Measurements from ENCODE around the gene ST8SIA1. TPM values are rescaled to one million over a fixed set of nuclear protein-coding genes. Genes with fewer than 3 reads are reported as not detected.
"Not testable (repeated sequence)": the region's sequence is repeated elsewhere in the genome, so short reads cannot be mapped to it uniquely, and the experiment has no call there.

Gene ST8SIA1
- 10 to 100 TPM in 3 of 4 donors, 1 to 10 TPM in 1; 9.4 to 19.9 (median 14.3) TPM for total RNA-seq

DNA sequence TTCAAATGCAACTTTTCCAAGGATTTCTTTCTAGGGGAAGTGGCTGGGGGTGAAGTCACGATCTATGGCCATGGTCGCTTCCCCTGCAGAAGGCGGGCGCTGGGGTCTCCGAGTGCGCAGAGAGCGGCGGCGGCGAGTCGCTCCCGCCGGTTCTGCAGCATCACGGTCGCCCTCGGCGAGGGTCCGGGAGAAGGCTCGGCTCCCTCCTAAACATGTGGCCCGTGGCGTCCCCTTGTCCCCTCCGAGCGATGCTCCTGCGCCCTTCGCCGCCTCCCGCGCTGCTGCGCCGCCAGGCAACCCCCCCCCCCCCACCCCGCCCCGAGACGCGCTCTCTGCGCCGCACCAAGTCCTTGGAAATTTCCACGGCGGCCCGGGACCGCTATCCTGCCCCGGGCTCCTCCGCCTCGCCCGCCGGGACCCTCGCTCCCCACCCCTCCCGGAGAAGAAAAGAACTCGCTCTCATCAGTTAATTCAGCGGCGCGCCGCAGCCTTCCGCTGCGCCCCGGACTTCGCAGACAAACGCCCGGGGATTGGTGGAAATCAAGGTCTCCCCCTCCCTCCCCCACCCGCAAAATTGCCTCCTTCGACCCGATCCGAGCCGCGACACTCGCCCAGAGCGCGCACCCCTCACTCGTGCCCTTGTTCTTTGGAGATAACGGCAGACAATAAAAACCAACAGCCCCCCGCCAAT lies at the start of gene ST8SIA1:
ST8SIA1 (minus strand) TSS at position 298 of the 691 bp plus-strand sequence. CDS start 475 bp downstream, outside the sequence.
- no CpG with 5 or more reads among the region's 70 CpGs for WGBS, 2 donors (ENCODE audit: low coverage in 1 of 2)
- Histone ChIP-seq H3K36me3 (no peaks in the 10 kb centered on the region), H3K4me3 (peak within 1 kb of the TSS; percentile 54 to 81), H3K27ac (peak within 1 kb of the TSS; percentile 37 to 84 (median 82)), H3K9me3 (no peaks in the 10 kb centered on the region), H3K27me3 (no peaks in the 10 kb centered on the region), H3K4me1 (peaks cover 0 to 54% (median 4%) of the 10 kb centered on the region in 3 donors)
- peak; percentile 57 for ATAC-seq
- peak in 1 of 2 donors; percentile 2 for TF ChIP-seq POLR2A (IDR thresholded peaks at IDR 0.05)
- TF ChIP-seq CTCF (IDR thresholded peaks at IDR 0.05), result no peak
- no peak for TF ChIP-seq POLR2AphosphoS5 (IDR thresholded peaks at IDR 0.05)
- TF ChIP-seq EP300 (IDR thresholded peaks at IDR 0.05), result no peak

DNA sequence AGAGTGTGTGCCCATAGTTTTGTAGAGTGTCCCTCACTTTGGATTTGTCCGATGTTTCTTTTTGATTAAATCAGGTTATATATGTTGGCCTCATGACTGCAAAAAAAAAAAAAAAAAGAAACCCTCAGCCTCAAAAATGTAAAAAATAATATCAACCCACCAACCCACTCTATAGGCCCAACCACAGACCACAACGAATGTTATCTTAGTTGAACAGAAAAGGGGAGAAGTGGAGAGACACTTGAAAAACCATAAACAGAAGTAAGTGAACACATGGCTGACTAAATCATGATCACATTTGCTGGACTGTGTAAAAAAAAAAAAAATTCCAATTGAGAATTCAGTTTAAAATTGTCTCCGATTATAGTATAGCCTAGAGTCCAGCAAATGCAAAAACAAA lies 45.5 kb upstream of the ST8SIA1 start:
- Histone ChIP-seq H3K27me3 (no peaks in the 10 kb centered on the region), H3K4me1 (peaks cover 0 to 18% (median 2%) of the 10 kb centered on the region in 3 donors), H3K9me3 (no peaks in the 10 kb centered on the region), H3K27ac (no peak overlapping the region), H3K4me3 (no peak overlapping the region), H3K36me3 (no peaks in the 10 kb centered on the region)
- WGBS, 2 donors (ENCODE audit: low coverage in 1 of 2), result 83 to 92% methylated on average over 2 to 3 of the region's 3 CpGs
- TF ChIP-seq EP300 (IDR thresholded peaks at IDR 0.05), result no peak
- no peak for ATAC-seq

- no peaks in the 10 kb centered on the region for H3K27me3 ChIP-seq
- ATAC-seq, result no peak
These were observed 43.4 kb upstream of the ST8SIA1 start for GRCh38 chr12:22377731-22378496.

GRCh38 chr12:22376596-22377150 lies 42.2 kb upstream of the ST8SIA1 start:
- H3K27me3 ChIP-seq, H3K36me3 ChIP-seq, H3K9me3 ChIP-seq, ATAC-seq, H3K4me3 ChIP-seq, H3K27ac ChIP-seq: not testable (repeated sequence)
- 80 to 100% methylated on average over 1 to 2 of the region's 44 CpGs for WGBS, 2 donors (ENCODE audit: low coverage in 1 of 2)
- H3K4me1 ChIP-seq, result peaks cover 0 to 30% (median 5%) of the 10 kb centered on the region in 3 donors

More at GRCh38 chr12:22377731-22378496, 43.4 kb upstream of the ST8SIA1 start:
- 43 to 44% methylated on average over 4 of the region's 4 CpGs for WGBS, 2 donors (ENCODE audit: low coverage in 1 of 2)
- no peaks in the 10 kb centered on the region for H3K9me3 ChIP-seq
- no peaks in the 10 kb centered on the region for H3K36me3 ChIP-seq
- TF ChIP-seq POLR2AphosphoS5 (IDR thresholded peaks at IDR 0.05) (no peak), EP300 (IDR thresholded peaks at IDR 0.05) (no peak), CTCF (IDR thresholded peaks at IDR 0.05) (no peak), POLR2A (IDR thresholded peaks at IDR 0.05) (no peak)
- H3K27ac ChIP-seq, result no peak overlapping the region
- peaks cover 0 to 21% (median 2%) of the 10 kb centered on the region in 3 donors for H3K4me1 ChIP-seq
- H3K4me3 ChIP-seq, result no peak overlapping the region

DNA sequence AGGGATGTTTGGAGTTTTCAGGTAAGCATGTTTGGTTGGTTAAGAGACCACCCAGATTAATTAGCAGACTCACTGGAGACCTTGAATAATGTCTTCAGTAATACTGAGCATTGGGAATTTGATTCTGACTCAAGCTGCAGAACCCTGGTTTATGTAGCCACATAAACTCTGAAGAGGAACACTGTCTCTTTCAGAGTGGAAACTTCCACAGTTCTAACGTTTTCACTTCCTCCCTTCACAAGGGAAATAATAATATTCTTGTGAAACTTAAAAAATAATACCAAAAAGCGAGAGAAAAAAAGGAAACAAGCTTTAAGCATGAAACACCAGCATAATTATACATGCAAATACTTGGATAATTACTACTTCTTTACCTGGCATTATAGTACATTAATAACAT lies 40.0 kb upstream of the ST8SIA1 start:
- ATAC-seq, result no peak
- Histone ChIP-seq H3K36me3 (no peaks in the 10 kb centered on the region), H3K4me1 (peaks cover 0 to 30% (median 5%) of the 10 kb centered on the region in 3 donors), H3K27me3 (no peaks in the 10 kb centered on the region), H3K4me3 (no peak overlapping the region), H3K9me3 (no peaks in the 10 kb centered on the region), H3K27ac (no peak overlapping the region)
- 43 to 56% methylated on average over 2 of the region's 2 CpGs for WGBS, 2 donors (ENCODE audit: low coverage in 1 of 2)
- TF ChIP-seq POLR2AphosphoS5 (IDR thresholded peaks at IDR 0.05) (no peak), EP300 (IDR thresholded peaks at IDR 0.05) (no peak), CTCF (IDR thresholded peaks at IDR 0.05) (no peak), POLR2A (IDR thresholded peaks at IDR 0.05) (no peak)

Data from gastroesophageal sphincter (tissue), 4 donors.